Measurements from ENCODE around the gene MALAT1. TPM values are rescaled to one million over a fixed set of nuclear protein-coding genes. Genes with fewer than 3 reads are reported as not detected.

The MALAT1 gene
- 1,000 to 10,000 TPM; 6,276 to 7,533 TPM for total RNA-seq

GRCh38 chr11:65498977-65499712, at the start of gene MALAT1:
MALAT1 (plus strand) TSS chr11:65499045.

GRCh38 chr11:65524741-65525545, 26.1 kb downstream of the MALAT1 start, which contains the start of gene SCYL1:
SCYL1 (plus strand) TSS chr11:65525083; CDS start chr11:65525154, 71 bp downstream.

Other genes starting within 250 kb of the MALAT1 start
- 10 to 100 TPM; 35.9 to 37.6 TPM for gene POLA2, start 237.1 kb upstream of the MALAT1 start, total RNA-seq
- under 1 TPM in 1 of 2 experiments, not detected in 1; 0.48 TPM for gene CDC42EP2, start 184.2 kb upstream of the MALAT1 start, total RNA-seq
- 10 to 100 TPM; 61.1 to 61.9 TPM for gene DPF2, start 165.2 kb upstream of the MALAT1 start, total RNA-seq
- gene TIGD3, start 144.3 kb upstream of the MALAT1 start, total RNA-seq: under 1 TPM; 0.75 to 0.81 TPM
- gene SLC25A45, start 116.4 kb upstream of the MALAT1 start, total RNA-seq: 10 to 100 TPM; 35.5 to 41.0 TPM
- 10 to 100 TPM; 45.8 to 49.6 TPM for gene FRMD8, start 112.4 kb upstream of the MALAT1 start, total RNA-seq
- 100 to 1,000 TPM; 658 to 899 TPM for gene NEAT1, start 76.2 kb upstream of the MALAT1 start, total RNA-seq
- gene SCYL1, start 26.0 kb downstream of the MALAT1 start, total RNA-seq: 10 to 100 TPM; 56.9 to 59.3 TPM
- 10 to 100 TPM; 84.0 to 91.3 TPM for gene LTBP3, start 59.3 kb downstream of the MALAT1 start, total RNA-seq
- gene ZNRD2, start 71.4 kb downstream of the MALAT1 start, total RNA-seq: 10 to 100 TPM; 28.0 to 29.7 TPM
- gene FAM89B, start 73.5 kb downstream of the MALAT1 start, total RNA-seq: 10 to 100 TPM; 33.8 to 38.7 TPM
- gene EHBP1L1, start 77.0 kb downstream of the MALAT1 start, total RNA-seq: 10 to 100 TPM; 81.9 to 82.0 TPM
- gene KCNK7, start 96.8 kb downstream of the MALAT1 start, total RNA-seq: 1 to 10 TPM; 1.0 to 1.1 TPM
- gene MAP3K11, start 115.2 kb downstream of the MALAT1 start, total RNA-seq: 10 to 100 TPM; 57.3 to 58.1 TPM
- 10 to 100 TPM; 41.9 to 42.4 TPM for gene PCNX3, start 116.7 kb downstream of the MALAT1 start, total RNA-seq
- gene SIPA1, start 139.1 kb downstream of the MALAT1 start, total RNA-seq: 100 to 1,000 TPM; 243 to 252 TPM
- 10 to 100 TPM; 82.7 to 90.8 TPM for gene RELA, start 163.9 kb downstream of the MALAT1 start, total RNA-seq
- 10 to 100 TPM; 68.4 to 71.1 TPM for gene KAT5, start 213.2 kb downstream of the MALAT1 start, total RNA-seq
- gene RNASEH2C, start 221.8 kb downstream of the MALAT1 start, total RNA-seq: 10 to 100 TPM; 75.3 to 79.9 TPM